B cell (primary cell): ENCODE results near the gene ZIC2. TPM values are rescaled to one million over a fixed set of nuclear protein-coding genes. Genes with fewer than 3 reads are reported as not detected.

ENCODE experiments used
- ATAC-seq: fragments of 200-7000 bp; cut with Tn5 transposase; one replicate; pipeline ENCODE4 v1.10.0; 2021; ENCODE audit warnings: low read depth, mild to moderate bottlenecking, moderate number of reproducible peaks, moderate library complexity
- CTCF ChIA-PET: fragments of 350-600 bp; sonication (Branson Sonifier 250); formaldehyde crosslinking; loops from one replicate; lab custom pipeline; 2021; ENCODE audit warnings: antibody characterized with exemption, inconsistent platforms; lab: Charles Lee
- POLR2A ChIA-PET: fragments of 350-600 bp; sonication (Branson Sonifier 250); formaldehyde crosslinking; loops from one replicate; lab custom pipeline; 2021; ENCODE audit warnings: antibody characterized with exemption; lab: Charles Lee
- DNase-seq: peaks from one replicate; pipeline ENCODE4 v3.0.0; 2013
- H2AFZ ChIP-seq: 2 replicates; pipeline ENCODE4 v1.6.1; 2012; ENCODE audit warnings: mild to moderate bottlenecking, low read depth, low read length; ENCODE audit not compliant: insufficient read depth, poor library complexity, severe bottlenecking
- H3K27ac ChIP-seq, 2 donors: 1 replicate in 1 of 2; 2 replicates in 1 of 2; pipeline ENCODE4 v1.5.1; 2012 to 2013; ENCODE audit warnings: low read length in 2 of 2, mild to moderate bottlenecking in 2 of 2, moderate library complexity in 1 of 2
- H3K27me3 ChIP-seq, 4 experiments: fragments of 200-600 bp in 1 of 4; sonication (generic) in 1 of 4; replicated peaks in 1 of 4; 1 replicate in 2 of 4; 2 replicates in 2 of 4; pipeline versions ENCODE4 v1.6.1 to v1.7.0; 2013 to 2016; ENCODE audit warnings: low read length in 3 of 4, mild to moderate bottlenecking in 2 of 4, mixed read lengths in 1 of 4, moderate library complexity in 1 of 4; ENCODE audit not compliant: insufficient read depth in 4 of 4, control insufficient read depth in 3 of 4; ENCODE audit errors: control extremely low read depth in 1 of 4
- H3K36me3 ChIP-seq, 2 experiments: replicated peaks in 1 of 2; 1 replicate in 1 of 2; 2 replicates in 1 of 2; pipeline versions ENCODE4 v1.6.1 to v1.7.1; 2013; ENCODE audit warnings: low read length in 1 of 2; ENCODE audit not compliant: insufficient read depth in 2 of 2, control insufficient read depth in 1 of 2; ENCODE audit errors: control extremely low read depth in 1 of 2, extremely low read depth in 1 of 2
- H3K4me1 ChIP-seq, 2 donors: fragments of 200-600 bp in 1 of 2; sonication (generic) in 1 of 2; 1 replicate in 1 of 2; 2 replicates in 1 of 2; pipeline versions ENCODE4 v1.5.1 to v1.6.1; 2013 to 2017; ENCODE audit warnings: low read length in 2 of 2; ENCODE audit not compliant: control insufficient read depth in 2 of 2, insufficient read depth in 2 of 2
- H3K4me2 ChIP-seq: replicated peaks from 2 replicates; pipeline ENCODE3; 2012; ENCODE audit warnings: mild to moderate bottlenecking, low read depth, low read length; ENCODE audit not compliant: poor library complexity, severe bottlenecking
- H3K4me3 ChIP-seq, 5 experiments: fragments of 200-600 bp in 1 of 5; sonication (generic) in 1 of 5; 1 replicate in 3 of 5; 2 replicates in 2 of 5; pipeline versions ENCODE4 v1.5.1 to v1.7.0; 2011 to 2016; ENCODE audit warnings: low read length in 4 of 5, mild to moderate bottlenecking in 4 of 5, low read depth in 2 of 5, control low read depth in 1 of 5, moderate library complexity in 1 of 5; ENCODE audit not compliant: insufficient read depth in 1 of 5; ENCODE audit errors: control extremely low read depth in 1 of 5, extremely low read depth in 1 of 5
- H3K79me2 ChIP-seq: fragments of 200-600 bp; sonication (generic); one replicate; pipeline ENCODE4 v1.6.0; 2016; ENCODE audit warnings: low read length; ENCODE audit not compliant: control insufficient read depth, insufficient read depth
- H3K9ac ChIP-seq: fragments of 200-600 bp; sonication (generic); 2 replicates; pipeline ENCODE4 v1.6.1; 2017; ENCODE audit warnings: mild to moderate bottlenecking, low read length, moderate library complexity
- H3K9me3 ChIP-seq, 3 donors: one replicate each; pipeline versions ENCODE4 v1.6.1 to v1.7.1; 2013; ENCODE audit warnings: low read length in 2 of 3; ENCODE audit not compliant: control insufficient read depth in 2 of 3, insufficient read depth in 1 of 3; ENCODE audit errors: control extremely low read depth in 1 of 3
- H4K20me1 ChIP-seq: 2 replicates; pipeline ENCODE4 v1.6.0; 2012; ENCODE audit warnings: mild to moderate bottlenecking, low read length; ENCODE audit not compliant: insufficient read depth, control insufficient read depth, poor library complexity, severe bottlenecking
- H3K27ac Mint-ChIP-seq: one replicate; pipeline ENCODE4 v1.8.0; 2021; ENCODE audit warnings: mixed read lengths
- H3K27me3 Mint-ChIP-seq: one replicate; pipeline ENCODE4 v1.8.0; 2021; ENCODE audit warnings: mixed read lengths
- H3K4me1 Mint-ChIP-seq: one replicate; pipeline ENCODE4 v1.8.0; 2021; ENCODE audit warnings: mixed read lengths
- H3K4me3 Mint-ChIP-seq: one replicate; pipeline ENCODE4 v1.8.0; 2021; ENCODE audit warnings: mixed read lengths
- H3K9me3 Mint-ChIP-seq: one replicate; pipeline ENCODE4 v1.8.0; 2022; ENCODE audit warnings: mixed read lengths; ENCODE audit not compliant: insufficient read depth
- CTCF ChIP-seq: fragments of 200-600 bp; IDR thresholded peaks from one replicate; pipeline ENCODE4 v1.8.0; 2022; ENCODE audit warnings: antibody characterized with exemption, mild to moderate bottlenecking
- EZH2 ChIP-seq: IDR thresholded peaks from 2 replicates; pipeline ENCODE4 v1.6.1; 2012; ENCODE audit warnings: borderline replicate concordance, low read depth, mild to moderate bottlenecking, moderate library complexity, low read length; ENCODE audit not compliant: insufficient read depth, poor library complexity, severe bottlenecking
- WGBS: methylation state at CpG from one replicate; pipeline ENCODE4 v1.1.5; 2013; ENCODE audit warnings: missing lambda C conversion rate; ENCODE audit not compliant: insufficient coverage; 5-methylcytosine and 5-hydroxymethylcytosine counted together
- intact Hi-C: fragments of 100-400 bp; cut with micrococcal nuclease; formaldehyde crosslinking; loops from one replicate; pipeline ENCODE4 v1.10.0; 2022
- polyA plus RNA-seq: library from polyadenylated mRNA; depleted of rRNA; stranded (reverse); fragments of >200 nt; gene quantifications from 2 replicates; pipeline ENCODE4 v1.2.3, GENCODE V29; 2012
- total RNA-seq, 2 donors: library from RNA; stranded (reverse); fragments of 120-200 nt in 1 of 2; gene quantifications; 1 replicate in 1 of 2; 2 replicates in 1 of 2; pipeline versions ENCODE4 v1.2.3 to v1.2.4, GENCODE V29; 2013 to 2022

Gene ZIC2
- total and polyA plus RNA-seq, 2 donors (not counting 1 experiment from before 2014, with no cell fraction given): not detected

- no peak for TF ChIP-seq EZH2
- no peak for TF ChIP-seq CTCF
- Mint-ChIP-seq H3K27me3 (peaks cover 36% of the 10 kb centered on the region), H3K27ac (no peak overlapping the region), H3K9me3 (no peaks in the 10 kb centered on the region), H3K4me3 (no peak overlapping the region), H3K4me1 (no peaks in the 10 kb centered on the region)
- CTCF ChIA-PET: no interaction called here
- DNase-seq: no peak
- POLR2A ChIA-PET: no interaction called here
- no peak overlapping the region for H3K4me2 ChIP-seq
- H3K79me2 ChIP-seq: no peaks in the 10 kb centered on the region
- H3K4me1 ChIP-seq: no peaks in the 10 kb centered on the region
- peaks cover 0 to 8% (median 4%) of the 10 kb centered on the region in 4 experiments for H3K27me3 ChIP-seq
- intact Hi-C loops: no loop called here
- H3K9me3 ChIP-seq: peaks cover 0 to 9% (median 0%) of the 10 kb centered on the region in 3 donors
- H2AFZ ChIP-seq: no peak overlapping the region
- H3K4me3 ChIP-seq: no peak overlapping the region
- 97% methylated on average over 3 of the region's 7 CpGs for WGBS
- H3K9ac ChIP-seq: no peak overlapping the region
- H3K27ac ChIP-seq: no peak overlapping the region
- no peaks in the 10 kb centered on the region for H4K20me1 ChIP-seq
- ATAC-seq: no peak
- no peaks in the 10 kb centered on the region for H3K36me3 ChIP-seq
Observed at GRCh38 chr13:99941086-99941485, 40.5 kb upstream of the ZIC2 start.

- Histone ChIP-seq H3K79me2 (no peaks in the 10 kb centered on the region), H3K27ac (no peak overlapping the region), H3K4me1 (no peaks in the 10 kb centered on the region), H3K4me2 (no peak overlapping the region), H3K36me3 (no peaks in the 10 kb centered on the region), H4K20me1 (no peaks in the 10 kb centered on the region), H2AFZ (no peak overlapping the region), H3K9ac (no peak overlapping the region), H3K9me3 (peaks cover 0 to 9% (median 0%) of the 10 kb centered on the region in 3 donors), H3K27me3 (peaks cover 0 to 14% (median 3%) of the 10 kb centered on the region in 4 experiments), H3K4me3 (no peak overlapping the region)
- H3K4me1 Mint-ChIP-seq: no peaks in the 10 kb centered on the region
- H3K27ac Mint-ChIP-seq: no peak overlapping the region
- no peak for ATAC-seq
- no peak for TF ChIP-seq EZH2
- TF ChIP-seq CTCF: no peak
- ChIA-PET POLR2A (no interaction called here), CTCF (no interaction called here)
- H3K9me3 Mint-ChIP-seq: no peaks in the 10 kb centered on the region
- no peak overlapping the region for H3K4me3 Mint-ChIP-seq
- H3K27me3 Mint-ChIP-seq: peaks cover 37% of the 10 kb centered on the region
- DNase-seq: no peak
- intact Hi-C loops: no loop called here
- 95% methylated on average over 2 of the region's 4 CpGs for WGBS
Observed at GRCh38 chr13:99941911-99942310, 39.7 kb upstream of the ZIC2 start.
